Measurements from ENCODE around the gene SUPV3L1.

The SUPV3L1 gene

DNA sequence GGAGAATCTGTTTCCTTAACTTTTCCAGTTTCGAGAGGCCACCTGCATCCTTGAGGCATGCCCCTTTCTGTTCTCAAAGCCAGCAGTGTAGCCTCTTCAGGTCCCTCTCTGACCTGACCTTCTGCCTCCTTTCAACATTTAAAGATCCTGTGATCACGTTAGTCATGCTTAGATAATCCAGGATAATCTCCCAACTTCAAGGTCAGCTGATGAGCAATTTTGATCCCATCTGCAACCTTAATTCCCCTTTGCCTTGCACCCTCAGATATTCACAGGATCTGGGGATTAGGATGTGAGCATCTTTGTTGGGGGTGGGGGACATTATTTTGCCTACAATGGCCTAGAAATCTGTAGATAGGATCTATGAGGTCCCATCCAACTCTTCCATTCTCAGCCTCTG, 48.1 kb downstream of the SUPV3L1 start:
- in situ Hi-C loops (cut with MboI; ENCODE audit: low sequenced_read_pairs): loop anchor here (25.0 kb wide), 1 partner anchor 284 kb away; no protein-coding TSS in a partner anchor

DNA sequence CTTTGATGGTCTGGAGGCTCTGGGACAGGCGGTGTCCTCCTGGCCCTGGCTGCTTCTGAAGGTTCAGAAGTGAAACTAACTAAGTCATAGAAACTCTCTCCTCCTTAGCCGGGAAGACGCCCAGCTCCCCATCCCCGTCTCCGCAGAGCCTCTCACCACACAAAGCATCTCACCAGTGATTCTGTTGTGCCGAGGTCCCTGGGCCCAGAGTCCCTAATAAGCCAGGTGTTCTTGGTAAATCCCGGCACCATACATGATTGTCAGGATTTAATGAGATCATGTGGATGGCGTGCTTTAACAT, 49.5 kb downstream of the SUPV3L1 start:
- in situ Hi-C loops (cut with MboI; ENCODE audit: low sequenced_read_pairs): loop anchor here (25.0 kb wide), 1 partner anchor 283 kb away; no protein-coding TSS in a partner anchor

DNA sequence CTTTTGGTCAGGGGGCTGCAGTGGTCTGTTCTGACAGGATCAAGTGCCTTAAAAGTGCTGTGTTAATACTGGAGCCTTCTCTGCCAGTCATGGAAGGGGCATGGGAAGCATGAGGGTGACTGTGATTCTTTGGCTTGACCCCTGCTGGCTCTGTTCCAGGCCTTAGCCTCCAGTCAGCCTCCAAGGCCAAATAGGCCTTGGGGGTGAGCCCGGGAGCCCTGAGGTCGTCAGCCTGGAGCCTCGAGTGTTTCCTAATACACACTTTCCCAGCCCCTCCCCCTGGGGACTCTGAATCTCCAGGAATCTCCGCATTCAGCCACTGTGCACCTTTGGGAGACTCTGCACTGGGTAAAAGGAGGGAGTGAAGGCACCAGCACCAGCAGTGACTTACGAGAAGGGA, 50.1 kb downstream of the SUPV3L1 start:
- in situ Hi-C loops (cut with MboI; ENCODE audit: low sequenced_read_pairs): loop anchor here (10.0 to 25.0 kb wide), 2 partner anchors 175 to 282 kb away; no protein-coding TSS in a partner anchor

DNA sequence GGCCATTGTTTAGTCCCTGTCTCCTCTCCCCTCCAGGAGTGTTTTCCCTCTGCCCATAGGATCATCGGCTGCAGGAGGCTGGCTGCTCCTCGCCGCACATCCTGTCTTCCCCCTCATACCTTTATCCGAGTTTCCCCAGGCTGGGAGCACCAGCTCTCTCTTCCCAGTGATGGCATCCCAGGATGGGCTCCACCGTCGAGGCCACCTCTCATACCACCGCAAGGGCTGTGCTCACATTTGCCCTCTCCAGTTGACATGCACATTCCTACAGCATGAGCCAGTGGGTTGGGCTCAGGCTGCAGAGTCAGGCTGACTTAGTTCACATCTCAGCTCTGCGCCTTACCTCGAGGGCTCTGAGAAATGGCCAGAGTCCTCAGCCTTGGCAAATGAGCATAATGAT, 52.2 kb downstream of the SUPV3L1 start:
- in situ Hi-C loops (cut with MboI; ENCODE audit: low sequenced_read_pairs): loop anchor here (10.0 to 25.0 kb wide), 2 partner anchors 173 to 280 kb away; no protein-coding TSS in a partner anchor

DNA sequence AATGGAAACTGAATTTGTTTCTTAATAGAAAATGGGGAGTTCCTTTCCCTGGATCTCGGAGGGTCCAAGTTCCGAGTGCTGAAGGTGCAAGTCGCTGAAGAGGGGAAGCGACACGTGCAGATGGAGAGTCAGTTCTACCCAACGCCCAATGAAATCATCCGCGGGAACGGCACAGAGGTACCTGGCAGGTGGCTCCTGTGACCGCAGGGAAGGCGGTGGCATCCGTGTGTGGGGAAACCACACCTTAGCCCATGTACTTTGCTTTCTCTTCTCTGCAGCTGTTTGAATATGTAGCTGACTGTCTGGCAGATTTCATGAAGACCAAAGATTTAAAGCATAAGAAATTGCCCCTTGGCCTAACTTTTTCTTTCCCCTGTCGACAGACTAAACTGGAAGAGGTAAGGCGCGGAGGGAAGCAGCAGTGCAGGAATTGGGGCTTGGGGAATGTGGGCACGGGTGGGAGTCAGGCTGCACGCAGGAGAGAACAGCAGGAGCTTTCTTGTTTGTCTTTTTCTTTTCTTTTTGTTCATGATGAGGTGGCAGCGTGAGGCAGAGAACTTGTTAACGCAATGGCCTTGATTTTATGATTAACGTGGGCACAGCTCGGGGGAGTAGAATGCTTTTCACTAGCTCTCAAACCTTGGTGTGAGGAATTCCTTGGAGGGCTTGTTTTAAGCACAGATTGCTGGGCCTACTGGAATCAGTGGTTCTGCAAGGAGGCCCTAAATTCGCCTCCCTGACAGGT, 52.9 kb downstream of the SUPV3L1 start:
- in situ Hi-C loops (cut with MboI; ENCODE audit: low sequenced_read_pairs): loop anchor here (10.0 to 25.0 kb wide), 2 partner anchors 172 to 279 kb away; no protein-coding TSS in a partner anchor

DNA sequence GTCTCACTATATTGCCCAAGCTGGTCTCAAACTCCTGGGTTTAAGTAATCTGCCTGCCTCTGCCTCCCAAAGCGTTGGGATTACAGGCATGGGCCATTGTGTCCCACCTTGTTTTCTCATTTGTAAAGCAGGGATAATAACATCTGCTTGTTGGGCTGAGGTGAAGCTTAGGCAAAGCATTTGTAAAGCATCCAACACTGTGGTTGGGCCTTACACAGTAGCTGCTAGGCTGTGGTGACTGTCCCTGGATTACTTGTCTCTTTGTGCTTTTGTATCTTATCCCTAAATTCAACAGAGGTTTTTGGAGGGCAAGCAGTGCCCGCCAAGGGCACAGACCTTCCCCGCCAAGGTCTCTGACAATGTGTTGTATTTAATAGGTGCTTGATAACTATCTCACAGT, 54.4 kb downstream of the SUPV3L1 start:
- in situ Hi-C loops (cut with MboI; ENCODE audit: low sequenced_read_pairs): loop anchor here (10.0 to 25.0 kb wide), 2 partner anchors 170 to 278 kb away; no protein-coding TSS in a partner anchor

DNA sequence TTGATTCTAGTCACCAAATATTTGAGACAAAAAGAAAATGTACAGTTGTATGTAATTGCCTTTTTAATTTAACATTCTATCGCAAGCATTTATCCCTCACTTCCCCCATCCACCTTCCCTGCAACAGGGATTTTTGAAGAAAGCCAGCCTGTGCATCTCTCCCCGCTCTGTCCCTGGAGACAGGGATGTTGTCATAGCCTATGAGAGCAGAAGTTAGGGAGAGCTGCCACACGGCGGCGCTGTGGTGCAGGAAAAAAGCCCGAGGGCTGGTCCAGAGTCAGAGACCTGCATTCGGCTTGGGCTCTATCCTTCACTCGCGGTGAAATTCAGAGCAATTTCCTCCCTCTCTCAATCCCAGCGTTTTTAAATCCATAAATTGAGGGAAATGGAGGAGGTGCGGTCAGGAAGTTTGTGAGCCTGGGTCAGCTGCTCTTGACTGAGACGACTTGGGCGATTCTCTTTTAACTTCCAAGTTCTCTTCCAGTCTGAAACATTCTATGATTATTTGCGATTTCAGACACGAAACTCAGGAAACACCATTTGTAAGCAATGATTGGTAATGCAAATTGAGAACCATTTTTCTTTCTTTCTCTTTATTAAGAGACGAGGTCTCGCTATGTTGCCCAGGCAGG, 57.6 kb downstream of the SUPV3L1 start:
- in situ Hi-C loops (cut with MboI; ENCODE audit: low sequenced_read_pairs): loop anchor here (10.0 to 25.0 kb wide), 2 partner anchors 167 to 275 kb away; no protein-coding TSS in a partner anchor

DNA sequence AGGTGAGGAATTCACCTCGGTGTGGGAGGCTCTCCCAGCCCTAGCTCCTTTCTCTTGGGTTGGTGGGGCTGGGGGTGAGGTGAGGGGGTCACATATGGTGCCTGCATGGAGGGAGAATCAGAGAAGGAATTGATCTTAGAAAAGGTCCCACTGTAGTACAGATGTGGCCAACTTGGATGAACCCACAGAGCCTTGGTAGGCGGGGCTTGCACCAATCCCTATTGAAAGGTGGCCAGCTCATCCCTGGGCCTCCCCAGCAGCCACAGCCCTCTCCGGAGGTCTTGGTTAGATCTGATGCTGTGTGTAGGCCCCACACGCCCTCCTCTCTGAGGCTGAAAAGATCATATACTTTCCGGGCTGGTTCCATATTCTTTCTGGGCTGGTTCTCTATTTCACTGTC, 59.1 kb downstream of the SUPV3L1 start:
- in situ Hi-C loops (cut with MboI; ENCODE audit: low sequenced_read_pairs): loop anchor here (10.0 to 25.0 kb wide), 2 partner anchors 166 to 273 kb away; no protein-coding TSS in a partner anchor

DNA sequence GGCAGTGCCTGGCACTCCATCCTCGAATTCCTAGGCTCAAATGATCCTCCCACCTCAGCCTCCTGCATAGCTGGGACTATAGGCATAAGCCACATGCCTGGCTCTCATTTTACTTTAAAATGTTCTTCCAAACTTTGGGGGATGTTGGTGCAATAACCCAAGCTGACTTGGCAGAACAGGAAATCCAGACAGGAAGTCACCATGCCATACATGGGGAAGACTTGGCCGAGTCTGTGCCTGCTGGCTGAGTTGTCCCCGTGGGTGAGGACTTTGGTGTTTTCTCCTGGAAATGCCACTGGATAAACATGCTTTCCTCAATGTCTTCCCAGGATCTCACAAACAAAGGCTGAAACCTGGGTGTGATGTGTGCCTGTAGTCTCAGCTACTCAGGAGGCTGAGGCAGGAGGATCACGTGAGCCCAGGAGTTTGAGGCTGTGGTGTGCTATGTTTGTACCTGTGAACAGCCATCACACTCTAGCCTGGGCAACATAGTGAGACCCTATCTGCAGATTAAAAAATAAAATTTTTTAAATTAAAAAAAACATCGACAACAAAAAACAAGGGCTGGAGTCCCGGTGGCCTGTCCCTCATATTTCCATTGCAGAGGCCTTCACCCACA, 59.9 kb downstream of the SUPV3L1 start:
- in situ Hi-C loops (cut with MboI; ENCODE audit: low sequenced_read_pairs): loop anchor here (10.0 to 25.0 kb wide), 2 partner anchors 165 to 272 kb away; no protein-coding TSS in a partner anchor

DNA sequence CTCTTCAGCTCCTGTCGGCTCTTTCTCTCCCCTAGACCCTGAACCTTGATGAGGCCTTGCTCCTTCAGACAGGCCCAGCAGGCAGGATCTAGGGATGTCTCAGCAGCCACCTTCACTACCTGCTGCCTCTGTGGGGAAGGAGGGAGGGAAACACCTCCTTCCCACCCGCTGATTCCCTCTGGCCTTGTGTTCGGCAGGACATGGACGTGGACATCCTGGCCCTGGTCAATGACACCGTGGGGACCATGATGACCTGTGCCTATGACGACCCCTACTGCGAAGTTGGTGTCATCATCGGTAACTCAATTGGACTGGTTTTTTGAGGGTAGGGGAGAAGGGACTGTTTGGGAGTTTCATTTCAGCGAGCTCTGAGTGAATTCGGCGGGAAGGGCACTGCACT, 60.4 kb downstream of the SUPV3L1 start:
- in situ Hi-C loops (cut with MboI; ENCODE audit: low sequenced_read_pairs): loop anchor here (25.0 kb wide), 1 partner anchor 272 kb away; no protein-coding TSS in a partner anchor

DNA sequence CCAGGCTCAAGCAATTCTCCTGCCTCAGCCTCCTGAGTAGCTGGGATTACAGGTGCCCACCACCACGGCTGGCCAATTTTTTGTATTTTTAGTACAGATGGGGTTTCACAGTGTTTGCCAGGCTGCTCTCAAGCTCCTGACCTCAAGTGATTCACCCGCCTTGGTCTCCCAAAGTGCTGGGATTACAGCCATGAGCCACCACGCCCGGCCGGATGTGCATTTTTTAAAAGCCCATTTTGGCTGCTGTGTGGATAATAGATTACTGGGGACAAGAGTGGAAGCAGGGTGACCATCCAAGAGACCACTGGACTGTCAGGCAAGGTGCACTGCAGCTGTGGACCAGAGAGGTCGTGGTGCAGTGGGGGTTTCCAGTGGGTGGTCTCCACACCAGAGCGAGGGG, 61.5 kb downstream of the SUPV3L1 start:
- in situ Hi-C loops (cut with MboI; ENCODE audit: low sequenced_read_pairs): loop anchor here (25.0 kb wide), 1 partner anchor 271 kb away; no protein-coding TSS in a partner anchor

DNA sequence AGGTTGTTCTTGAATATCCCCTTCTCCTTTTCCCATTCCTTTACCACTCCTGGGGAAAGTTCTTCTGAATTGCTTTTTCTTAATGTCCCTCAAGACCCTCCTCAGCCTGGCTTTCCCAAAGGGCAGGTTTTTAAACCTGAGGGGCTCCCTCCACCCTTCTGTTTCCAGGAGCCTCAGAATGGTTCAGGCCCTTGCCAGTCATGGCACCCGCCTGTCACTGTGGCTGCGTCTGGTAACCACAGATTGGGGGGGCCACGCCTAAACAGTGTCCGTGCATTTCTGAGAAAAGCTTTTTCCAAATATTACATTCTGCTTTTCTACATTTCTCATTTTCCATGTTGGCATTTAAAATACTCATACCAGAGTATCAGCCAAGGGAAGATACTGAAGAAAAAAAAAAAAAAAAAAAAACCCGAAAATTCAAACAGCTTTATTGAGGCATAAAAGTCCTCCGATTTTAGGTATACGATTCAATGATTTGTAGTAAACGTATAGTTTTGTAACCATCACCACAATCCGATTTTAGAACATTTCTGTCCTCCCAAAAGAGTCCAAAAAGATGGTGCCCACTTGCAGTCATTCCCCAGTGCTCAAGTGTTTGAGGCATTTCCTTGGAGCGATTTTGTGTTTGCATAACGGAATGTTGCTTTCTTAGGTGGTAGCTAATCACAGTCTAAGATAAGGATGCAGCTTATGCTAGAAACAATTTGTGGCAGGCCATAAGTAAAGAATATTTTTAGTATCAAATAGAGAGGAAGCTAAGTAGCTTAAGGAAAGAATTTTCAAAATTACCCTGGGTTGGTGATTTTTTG, 62.2 kb downstream of the SUPV3L1 start:
- in situ Hi-C loops (cut with MboI; ENCODE audit: low sequenced_read_pairs): loop anchor here (25.0 kb wide), 1 partner anchor 270 kb away; no protein-coding TSS in a partner anchor

DNA sequence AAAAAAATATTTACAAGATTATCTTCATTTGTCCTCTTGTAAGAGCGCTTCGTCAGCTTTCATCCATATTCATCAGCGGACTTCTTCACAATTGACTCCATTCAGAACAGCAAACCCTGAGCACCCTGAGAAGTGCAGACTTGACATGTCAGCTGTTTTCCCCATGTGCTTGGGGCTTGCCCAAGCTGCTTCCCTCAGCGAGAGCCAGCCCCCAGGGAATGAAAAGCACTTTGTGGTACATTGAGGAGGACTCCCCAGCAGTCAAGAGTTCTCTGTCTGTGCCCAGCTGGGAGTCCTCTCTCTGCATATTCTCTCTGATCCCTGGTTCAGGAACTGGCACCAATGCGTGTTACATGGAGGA, 62.8 kb downstream of the SUPV3L1 start:
- in situ Hi-C loops (cut with MboI; ENCODE audit: low sequenced_read_pairs): loop anchor here (25.0 kb wide), 1 partner anchor 269 kb away; no protein-coding TSS in a partner anchor

DNA sequence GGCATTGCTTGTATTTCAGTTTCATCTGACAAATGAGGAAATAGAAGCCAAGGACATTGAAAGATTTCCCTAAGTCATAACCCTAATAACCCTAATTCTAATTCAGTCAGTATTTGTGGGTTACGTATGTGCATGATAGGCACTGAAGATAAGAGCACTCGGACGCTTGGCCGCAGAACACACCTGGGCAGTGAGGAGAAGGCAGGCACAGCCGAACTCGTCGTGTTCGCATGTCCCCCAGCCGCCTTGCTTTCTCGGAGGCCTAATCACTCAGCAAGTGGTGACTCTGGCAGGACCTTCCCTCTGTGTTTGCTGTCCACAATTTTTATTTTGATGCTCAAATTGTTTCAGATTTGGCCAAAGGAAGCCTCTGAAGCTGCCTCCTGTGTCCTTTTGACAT, 63.8 kb downstream of the SUPV3L1 start:
- in situ Hi-C loops (cut with MboI; ENCODE audit: low sequenced_read_pairs): loop anchor here (25.0 kb wide), 1 partner anchor 268 kb away; no protein-coding TSS in a partner anchor

DNA sequence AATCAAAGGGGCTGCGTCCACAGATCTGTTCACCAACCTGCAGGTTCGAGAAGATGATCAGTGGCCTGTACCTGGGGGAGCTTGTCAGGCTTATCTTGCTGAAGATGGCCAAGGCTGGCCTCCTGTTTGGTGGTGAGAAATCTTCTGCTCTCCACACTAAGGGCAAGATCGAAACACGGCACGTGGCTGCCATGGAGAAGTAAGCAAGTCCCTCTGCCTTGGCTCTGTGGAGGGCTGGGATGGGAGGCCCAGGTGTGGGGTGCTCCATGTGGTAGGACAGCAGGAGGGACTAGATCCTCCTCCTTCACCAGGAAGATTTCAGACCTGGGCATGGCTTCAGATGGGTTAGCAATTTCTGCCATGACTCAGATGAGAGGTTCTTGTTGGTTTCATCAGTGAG, 66.0 kb downstream of the SUPV3L1 start:
- in situ Hi-C loops (cut with MboI; ENCODE audit: low sequenced_read_pairs): loop anchor here (25.0 kb wide), 1 partner anchor 266 kb away; no protein-coding TSS in a partner anchor

DNA sequence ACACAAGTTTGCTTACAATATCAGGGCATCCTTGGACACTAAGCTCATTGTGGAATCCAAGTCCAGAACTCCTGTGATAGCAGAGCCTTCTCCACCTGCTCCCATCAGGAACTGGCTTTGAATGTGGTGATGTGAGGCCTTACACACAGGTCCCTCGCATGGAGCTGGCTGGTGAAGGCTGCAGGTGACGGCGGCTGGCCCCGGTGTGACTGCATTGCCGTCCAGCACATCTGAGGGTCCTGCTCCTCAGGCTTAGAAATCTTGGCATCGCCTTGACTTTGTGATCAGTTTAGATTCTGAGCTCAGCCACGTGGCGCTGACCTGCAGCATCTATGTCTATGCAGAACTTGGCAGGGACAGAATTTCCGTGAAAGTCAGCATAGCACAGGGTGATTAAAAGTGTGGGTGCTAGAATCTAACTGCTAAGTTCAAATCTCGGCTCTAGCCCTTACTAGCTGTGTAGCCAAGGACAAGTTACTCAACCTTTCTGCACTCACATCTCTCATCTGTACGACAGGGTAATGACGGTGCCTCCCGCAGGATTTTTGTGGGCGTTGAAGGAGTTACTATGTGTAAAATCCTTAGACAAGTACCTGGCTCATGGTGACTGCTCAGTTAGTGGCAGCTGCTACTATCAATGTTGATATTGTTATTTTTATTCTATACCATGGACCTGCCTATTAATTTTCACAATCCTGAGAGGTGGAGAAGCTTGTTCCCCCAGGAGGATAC, 66.7 kb downstream of the SUPV3L1 start:
- in situ Hi-C loops (cut with MboI; ENCODE audit: low sequenced_read_pairs): loop anchor here (25.0 kb wide), 1 partner anchor 266 kb away; no protein-coding TSS in a partner anchor

DNA sequence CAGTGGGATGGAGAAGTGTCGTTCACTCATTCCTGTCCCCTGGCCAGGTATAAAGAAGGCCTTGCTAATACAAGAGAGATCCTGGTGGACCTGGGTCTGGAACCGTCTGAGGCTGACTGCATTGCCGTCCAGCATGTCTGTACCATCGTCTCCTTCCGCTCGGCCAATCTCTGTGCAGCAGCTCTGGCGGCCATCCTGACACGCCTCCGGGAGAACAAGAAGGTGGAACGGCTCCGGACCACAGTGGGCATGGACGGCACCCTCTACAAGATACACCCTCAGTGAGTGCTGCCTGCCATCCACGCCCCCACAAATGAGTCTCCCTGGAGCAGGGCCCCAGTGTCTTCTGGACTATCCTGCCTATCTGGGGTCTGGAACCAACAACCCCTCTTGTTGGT, 67.3 kb downstream of the SUPV3L1 start:
- in situ Hi-C loops (cut with MboI; ENCODE audit: low sequenced_read_pairs): loop anchor here (25.0 kb wide), 1 partner anchor 265 kb away; no protein-coding TSS in a partner anchor

DNA sequence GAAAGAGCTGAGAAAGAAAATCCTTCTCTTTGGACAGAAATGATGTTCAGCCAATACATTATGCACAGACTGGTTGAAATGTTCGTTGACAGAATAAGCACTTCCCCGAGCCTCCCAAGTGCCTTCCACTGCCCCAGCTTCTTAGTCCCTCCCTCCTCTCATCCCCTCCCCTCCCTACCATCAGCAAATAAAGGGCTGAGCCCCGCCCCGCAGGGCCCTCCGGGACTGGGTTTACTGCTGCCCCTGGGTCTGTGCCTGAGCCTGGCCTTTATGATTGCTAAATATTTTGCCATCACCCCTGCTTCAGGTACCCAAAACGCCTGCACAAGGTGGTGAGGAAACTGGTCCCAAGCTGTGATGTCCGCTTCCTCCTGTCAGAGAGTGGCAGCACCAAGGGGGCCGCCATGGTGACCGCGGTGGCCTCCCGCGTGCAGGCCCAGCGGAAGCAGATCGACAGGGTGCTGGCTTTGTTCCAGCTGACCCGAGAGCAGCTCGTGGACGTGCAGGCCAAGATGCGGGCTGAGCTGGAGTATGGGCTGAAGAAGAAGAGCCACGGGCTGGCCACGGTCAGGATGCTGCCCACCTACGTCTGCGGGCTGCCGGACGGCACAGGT, 68.2 kb downstream of the SUPV3L1 start:
- in situ Hi-C loops (cut with MboI; ENCODE audit: low sequenced_read_pairs): loop anchor here (25.0 kb wide), 1 partner anchor 264 kb away; no protein-coding TSS in a partner anchor

DNA sequence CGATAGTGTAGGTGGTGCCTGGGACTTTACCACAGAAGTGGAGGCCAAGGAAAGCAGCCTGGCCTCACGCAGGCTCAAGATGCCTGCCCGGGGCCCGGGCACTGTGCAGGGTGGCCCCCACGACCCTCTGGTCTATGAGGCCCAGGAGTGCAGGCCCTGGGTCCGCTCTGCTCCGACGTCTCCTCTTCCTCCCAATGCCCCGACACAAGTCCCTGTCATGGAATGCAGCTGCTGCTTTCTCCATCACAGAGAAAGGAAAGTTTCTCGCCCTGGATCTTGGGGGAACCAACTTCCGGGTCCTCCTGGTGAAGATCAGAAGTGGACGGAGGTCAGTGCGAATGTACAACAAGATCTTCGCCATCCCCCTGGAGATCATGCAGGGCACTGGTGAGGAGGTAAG, 70.0 kb downstream of the SUPV3L1 start:
- in situ Hi-C loops (cut with MboI; ENCODE audit: low sequenced_read_pairs): no loop called here
